GM18505 (cell line): ENCODE data around the gene GBA2.

Experiments
- ATAC-seq: cut with Tn5 transposase; IDR thresholded peaks from one replicate; pipeline ENCODE4 v1.9.1; 2021; ENCODE audit not compliant: unreplicated experiment
- POLR2A ChIP-seq: IDR thresholded peaks from 4 replicates; pipeline ENCODE4 v1.6.1; 2011; ENCODE audit warnings: borderline replicate concordance; ENCODE audit not compliant: insufficient read depth, insufficient read length; ENCODE audit errors: extremely low read depth

GBA2 gene

GRCh38 chr9:35740243-35740642, 8.8 kb downstream of the GBA2 start:
- ATAC-seq, result no peak
- TF ChIP-seq POLR2A, result no peak

DNA sequence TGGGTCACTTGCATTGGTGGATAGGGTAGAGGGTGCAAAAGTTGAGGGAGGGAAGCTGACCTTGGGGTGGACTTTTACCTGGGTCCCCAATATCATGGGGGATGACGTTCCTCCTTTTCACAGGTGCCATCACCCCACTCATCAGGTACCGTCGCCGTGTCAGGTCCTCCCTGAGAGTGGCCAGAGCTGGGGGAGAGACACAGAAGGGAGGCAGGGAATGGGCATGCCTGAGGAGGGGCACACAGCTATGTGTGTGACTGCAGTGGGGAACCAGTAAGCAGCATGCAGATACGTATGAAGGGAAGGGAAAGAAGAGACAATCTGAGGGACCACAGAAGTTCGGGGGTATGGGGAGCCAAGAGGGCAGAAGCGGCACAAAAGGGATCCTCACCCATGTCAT, 10.1 kb downstream of the GBA2 start:
- TF ChIP-seq POLR2A, result no peak
- ATAC-seq, result no peak

DNA sequence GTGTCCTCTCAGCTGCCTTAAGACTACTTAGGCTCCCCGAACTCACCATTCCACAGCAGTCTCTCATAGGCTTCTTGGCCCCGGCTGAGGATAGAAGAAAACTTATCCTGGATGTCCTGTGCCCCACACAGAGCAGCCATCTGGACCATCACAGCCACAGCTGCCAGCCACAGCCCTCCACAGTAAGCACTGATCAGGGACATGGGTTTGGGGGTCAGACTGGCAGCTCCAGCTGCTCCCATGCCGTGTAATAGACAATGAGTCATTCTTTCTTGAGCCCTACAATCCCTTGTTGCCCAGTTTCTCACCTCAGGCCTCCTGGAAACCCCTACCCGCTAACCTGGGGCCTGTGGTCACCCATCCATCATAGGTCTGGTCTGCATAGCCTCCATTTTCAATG, 10.8 kb downstream of the GBA2 start:
- no peak for TF ChIP-seq POLR2A
- ATAC-seq, result no peak

DNA sequence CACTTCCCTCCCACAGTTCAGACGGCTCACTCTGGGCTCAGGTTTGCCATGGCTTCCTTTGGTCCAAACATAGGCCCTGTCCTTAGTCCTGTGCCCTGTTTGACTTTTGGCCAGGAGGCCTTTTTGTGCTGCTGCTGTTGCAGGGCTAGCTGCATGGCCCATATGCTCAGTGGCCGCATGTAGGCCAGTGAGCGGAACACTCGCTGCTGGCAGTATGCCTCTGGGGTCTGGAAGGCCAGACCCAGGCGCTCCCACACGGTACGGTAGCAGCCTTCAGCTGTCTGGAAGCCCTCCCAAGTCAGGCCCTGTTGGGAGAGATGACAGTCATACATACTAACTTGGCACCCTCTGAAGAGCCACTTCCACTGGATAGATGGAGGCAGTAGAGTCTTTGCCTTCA, 11.9 kb downstream of the GBA2 start:
- no peak for ATAC-seq
- TF ChIP-seq POLR2A, result no peak

DNA sequence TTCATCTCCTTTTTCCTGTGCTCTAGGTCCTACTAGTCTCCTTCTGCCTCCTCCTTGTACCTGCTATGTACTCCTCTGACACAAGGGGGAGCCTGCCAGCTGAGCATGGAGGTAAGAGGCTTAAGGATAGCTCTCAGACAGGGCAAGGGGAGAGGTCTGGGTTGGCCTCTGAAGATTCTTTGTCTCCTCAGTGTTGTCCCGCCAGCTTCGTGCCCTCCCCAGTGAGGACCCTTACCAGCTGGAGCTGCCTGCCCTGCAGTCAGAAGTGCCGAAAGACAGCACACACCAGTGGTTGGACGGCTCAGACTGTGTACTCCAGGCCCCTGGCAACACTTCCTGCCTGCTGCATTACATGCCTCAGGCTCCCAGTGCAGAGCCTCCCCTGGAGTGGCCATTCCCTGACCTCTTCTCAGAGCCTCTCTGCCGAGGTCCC, 12.8 kb downstream of the GBA2 start:
- ATAC-seq, result no peak
- no peak for TF ChIP-seq POLR2A

DNA sequence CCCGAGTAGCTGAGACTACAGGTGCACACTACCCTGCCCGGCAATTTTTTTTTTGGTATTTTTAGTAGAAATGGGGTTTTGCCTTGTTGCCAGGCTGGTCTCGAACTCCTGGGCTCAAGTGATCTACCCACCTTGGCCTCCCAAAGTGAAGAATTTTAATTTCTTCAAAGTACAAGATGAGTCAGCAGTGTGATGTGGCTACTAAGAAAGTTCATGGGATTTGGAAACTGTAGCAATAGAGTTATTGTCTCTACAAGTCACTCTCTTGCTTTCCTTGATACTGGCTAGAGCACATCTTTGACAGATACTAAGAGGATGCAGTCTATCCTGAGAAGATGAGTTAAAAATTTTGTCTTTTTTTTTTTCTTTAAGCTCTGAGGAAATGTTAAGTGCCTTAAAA, 14.9 kb downstream of the GBA2 start:
- no peak for TF ChIP-seq POLR2A
- ATAC-seq, result no peak

DNA sequence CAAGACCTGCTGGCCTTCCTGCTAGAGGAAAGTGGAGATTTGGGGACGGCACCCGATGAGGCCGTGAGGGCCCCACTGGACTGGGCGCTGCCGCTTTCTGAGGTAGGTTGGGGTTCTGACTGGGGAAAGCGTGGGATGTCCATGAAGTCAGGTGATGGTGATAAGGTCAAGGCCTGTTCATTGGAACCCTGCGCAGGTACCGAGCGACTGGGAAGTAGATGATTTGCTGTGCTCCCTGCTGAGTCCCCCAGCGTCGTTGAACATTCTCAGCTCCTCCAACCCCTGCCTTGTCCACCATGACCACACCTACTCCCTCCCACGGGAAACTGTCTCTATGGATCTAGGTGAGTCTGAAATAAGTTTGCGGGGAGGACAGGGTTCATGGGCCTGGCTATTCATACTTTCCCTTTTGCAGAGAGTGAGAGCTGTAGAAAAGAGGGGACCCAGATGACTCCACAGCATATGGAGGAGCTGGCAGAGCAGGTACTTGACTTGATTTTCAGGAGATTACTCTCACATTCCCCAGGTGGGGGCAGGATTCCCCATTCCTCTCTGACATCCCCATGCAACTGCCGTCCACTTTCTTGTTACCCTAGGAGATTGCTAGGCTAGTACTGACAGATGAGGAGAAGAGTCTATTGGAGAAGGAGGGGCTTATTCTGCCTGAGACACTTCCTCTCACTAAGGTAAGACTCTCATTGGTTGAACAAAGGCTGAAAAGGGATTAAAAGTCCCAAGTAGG, 16.1 kb downstream of the GBA2 start:
- no peak for ATAC-seq
- TF ChIP-seq POLR2A, result peak; percentile 50

DNA sequence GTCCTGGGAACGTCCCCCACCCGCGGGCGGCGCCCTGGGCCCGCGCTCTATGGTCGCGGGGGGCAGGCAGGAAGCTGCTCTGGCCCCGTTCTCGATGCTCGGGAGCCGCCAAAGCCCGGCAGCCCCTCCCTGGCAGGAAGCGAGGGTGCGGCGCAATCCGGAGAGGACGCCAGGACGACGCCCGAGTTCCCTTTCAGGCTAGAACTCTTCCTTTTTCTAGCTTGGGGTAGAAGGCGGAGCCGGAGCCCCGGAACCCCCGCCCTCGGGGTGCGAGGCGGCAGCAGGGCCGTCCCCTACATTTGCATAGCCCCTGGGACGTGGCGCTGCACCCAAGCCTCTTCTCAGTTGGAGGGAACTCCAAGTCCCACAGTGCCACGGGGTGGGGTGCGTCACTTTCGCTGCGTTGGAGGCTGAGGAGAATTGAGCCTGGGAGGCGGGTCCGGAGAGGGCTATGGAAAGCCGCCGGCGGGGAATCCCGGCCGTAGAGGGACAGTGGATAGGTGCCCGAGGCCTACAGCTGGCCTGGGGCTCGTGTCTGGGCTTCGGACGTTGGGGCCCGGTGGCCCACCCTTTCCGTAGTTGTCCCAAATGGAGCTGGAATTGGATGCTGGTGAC, 16.7 kb downstream of the GBA2 start, which contains the start of the genes CREB3 and TLN1:
CREB3 (plus strand) TSS at position 482 of the 615 bp plus-strand sequence; CDS start at position 589, 107 bp downstream.
TLN1 (minus strand) TSS at position 11 of the 615 bp plus-strand sequence. CDS start 6,501 bp downstream, outside the sequence.
- peak; percentile 75 for ATAC-seq
- TF ChIP-seq POLR2A, result peak; percentile 86

DNA sequence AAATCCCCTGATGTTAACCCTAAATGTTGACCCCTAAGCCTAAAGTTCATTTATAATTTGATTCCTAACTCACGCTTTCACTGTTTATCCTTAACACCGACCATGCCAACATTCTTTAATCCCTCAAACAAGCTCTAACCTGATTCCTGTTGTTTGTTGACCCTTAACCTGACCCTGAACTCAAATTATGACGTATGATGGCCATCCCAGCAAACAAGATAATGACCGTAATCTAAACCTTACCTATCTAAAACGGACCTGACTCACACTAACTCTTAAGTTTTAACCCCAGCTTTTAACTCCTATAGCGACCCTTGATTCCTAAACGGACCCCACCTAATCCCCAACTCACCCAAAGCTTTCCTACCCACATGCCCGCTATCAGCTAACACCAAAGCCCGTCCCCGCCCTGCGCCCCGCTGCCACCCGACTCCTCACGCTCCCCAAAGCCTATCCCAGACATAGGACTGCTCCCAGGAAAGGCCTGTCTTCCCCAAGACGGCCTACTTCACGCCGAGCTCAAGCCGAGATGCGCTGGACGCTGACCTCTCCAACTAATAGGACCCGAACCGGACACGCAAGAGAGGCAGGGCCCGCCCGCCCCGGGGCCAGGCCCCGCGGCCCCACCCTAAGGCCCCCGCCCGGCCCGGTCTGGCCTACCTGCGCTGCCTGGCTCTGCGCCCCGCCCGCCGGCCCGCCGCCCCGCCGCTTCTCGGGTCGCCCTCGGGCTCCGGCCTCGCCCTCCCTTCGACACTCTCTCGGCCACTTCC, 17.4 kb downstream of the GBA2 start:
- TF ChIP-seq POLR2A, result no peak
- ATAC-seq, result no peak

- no peak for ATAC-seq
- no peak for TF ChIP-seq POLR2A
Measured at GRCh38 chr9:35730486-35730854, 18.6 kb downstream of the GBA2 start.

DNA sequence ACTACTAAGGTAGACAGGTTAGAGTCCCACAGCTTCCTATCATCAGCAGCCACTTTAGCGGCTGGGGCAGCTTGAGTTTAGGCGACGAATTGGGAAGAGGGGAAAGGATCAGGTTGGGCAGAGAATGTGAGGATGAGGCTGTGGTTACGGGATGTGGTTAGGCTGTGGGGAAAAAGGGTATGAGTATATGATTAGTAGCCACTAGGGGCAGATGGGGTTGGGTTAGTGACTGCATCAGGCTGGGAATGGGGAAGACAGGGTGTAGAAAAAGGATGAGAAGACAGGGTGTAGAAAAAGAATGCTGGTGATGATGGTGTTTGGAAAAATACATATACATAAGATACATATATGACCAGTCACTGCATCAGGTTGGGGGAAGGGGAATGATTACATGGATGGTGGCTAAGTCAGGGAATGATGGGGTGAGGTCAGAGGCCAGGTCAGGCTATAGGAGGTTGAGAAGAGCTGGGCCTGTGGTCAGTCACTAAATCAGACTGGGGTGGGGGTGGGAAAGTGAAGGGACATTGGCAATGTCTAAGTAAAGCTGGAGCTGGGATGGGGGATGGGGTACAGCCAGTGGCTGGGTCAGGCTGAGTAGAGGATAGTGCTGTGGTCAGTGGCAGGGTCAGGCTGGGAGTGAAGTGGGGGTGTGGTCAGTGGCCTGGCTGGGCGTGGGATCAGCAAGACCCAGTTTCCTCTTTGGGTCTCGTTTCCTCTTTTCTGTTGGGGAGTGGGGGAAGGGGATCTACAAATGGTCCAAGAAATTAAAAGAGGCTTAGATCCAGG, 19.1 kb downstream of the GBA2 start:
- TF ChIP-seq POLR2A, result no peak
- no peak for ATAC-seq

- ATAC-seq, result no peak
Measured at GRCh38 chr9:35729101-35729500, 19.9 kb downstream of the GBA2 start.

GRCh38 chr9:35728041-35728971, 20.7 kb downstream of the GBA2 start:
- no peak for ATAC-seq
- peak; percentile 79 for TF ChIP-seq POLR2A

More at GRCh38 chr9:35729101-35729500, 19.9 kb downstream of the GBA2 start:
- TF ChIP-seq POLR2A, result no peak

DNA sequence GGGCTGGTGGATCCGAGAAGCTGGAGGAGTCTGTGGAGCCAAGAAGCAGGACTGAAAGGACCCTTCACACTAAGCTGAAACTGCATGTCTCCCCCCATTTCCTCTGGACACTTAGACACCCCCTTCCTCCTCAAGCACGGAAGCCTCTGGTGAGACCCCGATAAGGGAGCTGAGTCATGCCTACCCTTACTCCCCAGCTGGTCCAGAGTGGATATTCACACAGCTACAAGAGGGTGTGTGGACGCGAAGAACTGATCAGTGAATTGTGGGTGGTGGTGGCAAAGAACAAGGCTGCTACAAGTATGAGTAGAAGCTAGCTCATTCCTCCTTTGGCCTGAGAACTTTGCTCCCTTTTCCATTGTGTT, 21.4 kb downstream of the GBA2 start:
- no peak for ATAC-seq
- TF ChIP-seq POLR2A, result no peak
